GM23248 (cell line): Measurements from ENCODE around the gene KCNS1. TPM values are rescaled to one million over a fixed set of nuclear protein-coding genes. Genes with fewer than 3 reads are reported as not detected.

ENCODE experiments used
- DNase-seq: peaks from one replicate; pipeline ENCODE4 v3.0.0-alpha.2; 2015
- H2AFZ ChIP-seq: fragments of 200-600 bp; sonication (generic); 2 replicates; pipeline ENCODE4 v1.6.1; 2016; ENCODE audit warnings: antibody characterized with exemption
- H3F3A ChIP-seq: fragments of 200-600 bp; sonication (generic); 2 replicates; pipeline ENCODE4 v1.6.1; 2016; ENCODE audit warnings: mild to moderate bottlenecking, antibody characterized with exemption, mixed run types; ENCODE audit not compliant: insufficient read depth
- H3K27ac ChIP-seq: fragments of 200-600 bp; sonication (generic); 2 replicates; pipeline ENCODE4 v1.5.1; 2016; ENCODE audit warnings: mild to moderate bottlenecking
- H3K27me3 ChIP-seq: fragments of 200-600 bp; sonication (generic); replicated peaks from 2 replicates; pipeline ENCODE4 v1.6.1; 2016; ENCODE audit warnings: mild to moderate bottlenecking; ENCODE audit not compliant: insufficient read depth
- H3K36me3 ChIP-seq: fragments of 200-600 bp; sonication (generic); 2 replicates; pipeline ENCODE4 v1.6.1; 2016; ENCODE audit warnings: low read depth, mild to moderate bottlenecking
- H3K4me1 ChIP-seq: fragments of 200-600 bp; sonication (generic); 2 replicates; pipeline ENCODE4 v1.6.1; 2016; ENCODE audit warnings: mild to moderate bottlenecking; ENCODE audit not compliant: insufficient read depth
- H3K4me2 ChIP-seq: fragments of 200-600 bp; sonication (generic); one replicate; pipeline ENCODE4 v1.6.1; 2016; ENCODE audit warnings: mild to moderate bottlenecking; ENCODE audit not compliant: unreplicated experiment
- H3K4me3 ChIP-seq: fragments of 200-600 bp; sonication (generic); 2 replicates; pipeline ENCODE4 v1.5.1; 2016; ENCODE audit warnings: mild to moderate bottlenecking
- H3K79me2 ChIP-seq: fragments of 200-600 bp; sonication (generic); 2 replicates; pipeline ENCODE4 v1.6.1; 2016; ENCODE audit warnings: mild to moderate bottlenecking; ENCODE audit not compliant: insufficient read depth
- H3K9ac ChIP-seq: fragments of 200-600 bp; sonication (generic); 2 replicates; pipeline ENCODE4 v1.6.1; 2016; ENCODE audit warnings: mild to moderate bottlenecking
- H3K9me2 ChIP-seq: fragments of 200-600 bp; sonication (generic); 2 replicates; pipeline ENCODE4 v1.6.1; 2016; ENCODE audit warnings: mixed run types, mild to moderate bottlenecking, moderate library complexity; ENCODE audit not compliant: insufficient read depth
- H3K9me3 ChIP-seq: fragments of 200-600 bp; sonication (generic); one replicate; pipeline ENCODE4 v1.6.1; 2017; ENCODE audit warnings: low read depth
- H4K20me1 ChIP-seq: fragments of 200-600 bp; sonication (generic); 2 replicates; pipeline ENCODE4 v1.6.0; 2016; ENCODE audit not compliant: insufficient read depth
- EZH2 ChIP-seq: fragments of 200-600 bp; sonication (generic); IDR thresholded peaks from 2 replicates; pipeline ENCODE4 v1.6.1; 2018; ENCODE audit warnings: antibody characterized with exemption, mild to moderate bottlenecking; ENCODE audit not compliant: insufficient read depth, poor library complexity, severe bottlenecking
- EZH2phosphoT487 ChIP-seq: fragments of 200-600 bp; sonication (generic); IDR thresholded peaks from 2 replicates; pipeline ENCODE4 v1.6.1; 2018; ENCODE audit warnings: antibody characterized with exemption, moderate library complexity, mild to moderate bottlenecking, low read depth; ENCODE audit not compliant: insufficient read depth
- WGBS, 2 experiments: methylation state at CpG; one replicate each; pipeline ENCODE4 v1.1.6; 2015 to 2017; ENCODE audit warnings: low lambda C conversion rate in 2 of 2, low coverage in 1 of 2; ENCODE audit errors: missing lambda C conversion rate in 2 of 2; 5-methylcytosine and 5-hydroxymethylcytosine counted together
- in situ Hi-C: fragments of 300-500 bp; cut with MboI; formaldehyde crosslinking; loops from 2 replicates; pipeline ENCODE4 v1.15.0; 2020
- polyA plus RNA-seq: library from polyadenylated mRNA; unstranded; fragments of >200 nt; fragmentation: Nextera tagmentation; extraction: Ambion mirVana; gene quantifications from 2 replicates; pipeline ENCODE4 v1.2.1, GENCODE V29; 2016
- total RNA-seq: library from RNA; depleted of rRNA; stranded (reverse); fragments of >200 nt; shearing (Covaris generic); gene quantifications from 2 replicates; pipeline ENCODE4 v1.2.3, GENCODE V29; 2014

Gene KCNS1
- total and polyA plus RNA-seq, 2 experiments from 2014 or later = 0.11 to 0.55 TPM

DNA sequence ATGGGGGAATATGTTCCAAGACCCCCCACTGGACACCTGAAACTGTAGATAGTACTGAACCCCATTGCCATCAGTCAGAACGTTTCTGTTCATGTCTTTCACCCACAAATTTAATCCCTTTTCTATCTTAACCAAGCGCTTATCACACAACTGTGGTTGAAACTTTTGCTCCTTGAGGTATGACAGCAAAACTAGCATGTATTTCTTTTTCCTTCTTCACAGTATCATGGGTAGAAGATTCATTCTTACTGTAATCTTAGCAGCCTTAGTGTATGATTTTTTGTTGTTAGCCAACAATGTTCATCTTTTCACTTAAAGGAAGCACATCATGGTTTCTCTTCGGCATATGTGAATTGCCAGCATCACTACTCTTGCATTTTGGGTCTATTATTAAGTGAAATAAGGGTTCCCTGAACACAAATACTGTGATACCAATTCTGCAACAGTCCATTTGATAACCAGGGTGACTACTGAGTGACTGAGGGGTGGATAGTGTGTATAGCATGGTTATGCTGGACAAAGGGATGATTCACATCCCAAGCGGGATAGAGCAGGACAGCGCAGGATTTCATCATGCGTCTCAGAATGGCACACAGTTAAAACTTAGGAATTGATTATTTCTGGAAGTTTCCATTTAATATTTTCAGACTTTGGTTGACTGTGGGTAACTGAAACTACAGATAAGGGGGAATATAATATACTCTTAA is 41.8 kb downstream of the KCNS1 start:
- Histone ChIP-seq H4K20me1 (no peaks in the 10 kb centered on the region), H3K36me3 (no peaks in the 10 kb centered on the region), H3K9ac (peak overlapping the region; percentile 23; the same call in 1 of the 2 replicates), H3K4me3 (no peak overlapping the region), H3K4me2 (no peak overlapping the region), H3K9me3 (no peaks in the 10 kb centered on the region), H3F3A (peaks cover 22% of the 10 kb centered on the region), H2AFZ (no peak overlapping the region), H3K27me3 (no peaks in the 10 kb centered on the region), H3K9me2 (no peaks in the 10 kb centered on the region), H3K4me1 (peaks cover 35% of the 10 kb centered on the region), H3K27ac (peak overlapping the region; percentile 65), H3K79me2 (peaks cover 8% of the 10 kb centered on the region)
- WGBS, 2 experiments = 76 to 78% methylated on average over 6 of the region's 6 CpGs
- in situ Hi-C loops = no loop called here
- DNase-seq = peak; percentile 73
- TF ChIP-seq EZH2phosphoT487 (no peak), EZH2 (no peak)

DNA sequence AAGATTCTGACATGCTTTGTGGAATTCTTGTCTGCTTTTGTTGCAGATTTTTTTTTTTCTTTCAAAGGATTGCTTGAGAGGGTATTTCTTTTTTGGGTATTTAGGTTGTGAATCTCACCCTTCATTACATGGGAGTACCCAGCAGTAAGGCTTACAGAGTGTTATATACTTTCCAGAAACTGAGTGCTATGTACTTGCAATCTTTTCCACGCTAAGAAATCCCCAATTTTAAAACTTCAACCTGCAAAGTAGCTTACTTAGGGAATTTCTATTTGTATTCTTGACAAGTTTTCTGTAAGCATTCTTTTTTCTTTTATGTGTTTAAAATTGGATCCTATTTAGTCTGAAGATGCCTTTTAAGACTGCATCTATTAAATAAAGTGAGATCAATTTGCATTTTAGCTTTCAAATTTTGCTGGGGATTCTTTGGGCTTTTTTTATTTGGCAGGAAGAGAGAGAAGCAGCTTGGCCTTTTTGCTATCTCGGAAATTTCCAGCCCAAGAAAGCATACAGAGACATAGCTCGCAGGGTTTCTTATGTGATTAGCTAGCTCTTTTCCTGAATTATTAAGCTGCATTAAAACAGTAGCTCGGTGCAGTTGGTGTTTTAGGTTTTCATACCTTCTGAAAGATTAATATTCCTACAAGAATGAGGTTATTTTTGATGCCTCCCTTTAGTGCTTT is 42.6 kb downstream of the KCNS1 start:
- TF ChIP-seq EZH2 = no peak
- TF ChIP-seq EZH2phosphoT487 = no peak
- no peaks in the 10 kb centered on the region for H4K20me1 ChIP-seq
- H3K27me3 ChIP-seq = no peaks in the 10 kb centered on the region
- H3K79me2 ChIP-seq = no peaks in the 10 kb centered on the region; the same call in none of the 2 replicates
- H3K9me2 ChIP-seq = no peaks in the 10 kb centered on the region
- 98% methylated on average over 4 of the region's 4 CpGs for WGBS, 2 experiments
- in situ Hi-C loops = no loop called here
- H3F3A ChIP-seq = peaks cover 29% of the 10 kb centered on the region
- H2AFZ ChIP-seq = no peak overlapping the region
- H3K27ac ChIP-seq = no peak overlapping the region
- H3K4me3 ChIP-seq = no peak overlapping the region
- DNase-seq = no peak
- peaks cover 43% of the 10 kb centered on the region for H3K4me1 ChIP-seq
- no peaks in the 10 kb centered on the region for H3K36me3 ChIP-seq
- no peak overlapping the region for H3K9ac ChIP-seq
- no peaks in the 10 kb centered on the region for H3K9me3 ChIP-seq
- H3K4me2 ChIP-seq = no peak overlapping the region

DNA sequence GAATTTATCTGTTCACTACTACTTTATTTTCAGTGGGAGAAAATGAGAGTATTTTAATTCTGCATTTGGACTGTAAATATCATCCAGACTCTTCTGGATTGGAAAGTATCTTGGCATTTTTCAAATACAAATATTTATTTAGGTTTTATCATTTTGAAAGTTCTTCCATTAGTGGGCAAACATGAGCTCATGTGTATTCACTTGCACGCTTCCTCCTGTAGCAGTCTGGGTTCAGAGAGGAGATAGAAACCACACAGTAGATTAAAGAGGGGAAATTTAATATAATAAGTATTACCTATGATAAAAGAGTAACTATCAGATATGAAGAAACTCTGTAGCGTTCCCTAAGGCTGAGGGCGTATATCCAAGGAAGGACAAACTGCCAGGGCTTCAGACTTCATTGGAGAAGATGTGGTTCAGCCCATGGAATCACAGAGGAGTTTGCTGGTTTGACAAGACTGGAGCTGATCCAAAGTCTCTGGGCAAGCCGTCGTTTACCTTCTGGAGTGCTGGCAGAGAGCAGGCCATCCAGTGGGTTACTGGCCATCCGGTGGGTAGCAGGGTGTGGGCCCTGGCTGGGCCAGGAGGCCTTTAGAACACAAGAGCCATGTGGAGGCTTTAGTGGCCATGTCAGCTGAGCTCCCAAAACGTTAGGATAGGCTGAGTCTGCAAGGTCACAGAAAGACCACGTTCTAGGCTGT is 44.3 kb downstream of the KCNS1 start:
- 78 to 82% methylated on average over 8 of the region's 8 CpGs for WGBS, 2 experiments
- Histone ChIP-seq H3K4me3 (no peak overlapping the region), H3F3A (peaks cover 36% of the 10 kb centered on the region), H3K9me2 (no peaks in the 10 kb centered on the region), H3K36me3 (no peaks in the 10 kb centered on the region), H3K9me3 (no peaks in the 10 kb centered on the region), H3K9ac (no peak overlapping the region), H3K27me3 (no peaks in the 10 kb centered on the region), H3K27ac (no peak overlapping the region), H3K4me1 (peaks cover 43% of the 10 kb centered on the region), H3K4me2 (no peak overlapping the region), H2AFZ (no peak overlapping the region), H4K20me1 (no peaks in the 10 kb centered on the region), H3K79me2 (peaks cover 8% of the 10 kb centered on the region)
- no peak for TF ChIP-seq EZH2
- no peak for TF ChIP-seq EZH2phosphoT487
- in situ Hi-C loops = no loop called here
- no peak for DNase-seq

GRCh38 chr20:45055056-45055455 is 45.9 kb downstream of the KCNS1 start:
- H3K79me2 ChIP-seq = peaks cover 23% of the 10 kb centered on the region
- H2AFZ ChIP-seq = no peak overlapping the region
- H3K9me3 ChIP-seq = no peaks in the 10 kb centered on the region
- no peaks in the 10 kb centered on the region for H3K27me3 ChIP-seq
- peaks cover 27% of the 10 kb centered on the region for H3F3A ChIP-seq
- no peaks in the 10 kb centered on the region for H4K20me1 ChIP-seq
- no peak overlapping the region for H3K9ac ChIP-seq
- no peak for DNase-seq
- H3K9me2 ChIP-seq = no peaks in the 10 kb centered on the region
- 97 to 98% methylated on average over 4 of the region's 4 CpGs for WGBS, 2 experiments
- in situ Hi-C loops = no loop called here
- TF ChIP-seq EZH2 (no peak), EZH2phosphoT487 (no peak)
- H3K4me1 ChIP-seq = peaks cover 30% of the 10 kb centered on the region
- H3K27ac ChIP-seq = no peak overlapping the region
- H3K36me3 ChIP-seq = no peaks in the 10 kb centered on the region
- H3K4me3 ChIP-seq = no peak overlapping the region
- no peak overlapping the region for H3K4me2 ChIP-seq
